Activated CD8-positive, alpha-beta memory T cell treated with anti-CD3 and anti-CD28 coated beads, Interleukin-2, amount 50 U/mL, for 1 hour (primary cell): ENCODE data around the gene PYGB.
"Not testable (repeated sequence)": the region's sequence is repeated elsewhere in the genome, so short reads cannot be mapped to it uniquely, and the experiment has no call there.

Experiments
- DNase-seq: peaks from one replicate; pipeline ENCODE4 v3.0.0-alpha.2; 2020; ENCODE audit errors: extremely low read depth

The PYGB gene

GRCh38 chr20:25230166-25230831, 17.6 kb upstream of the PYGB start:
- no peak for DNase-seq

GRCh38 chr20:25233016-25233772, 14.7 kb upstream of the PYGB start:
- DNase-seq = no peak

DNA sequence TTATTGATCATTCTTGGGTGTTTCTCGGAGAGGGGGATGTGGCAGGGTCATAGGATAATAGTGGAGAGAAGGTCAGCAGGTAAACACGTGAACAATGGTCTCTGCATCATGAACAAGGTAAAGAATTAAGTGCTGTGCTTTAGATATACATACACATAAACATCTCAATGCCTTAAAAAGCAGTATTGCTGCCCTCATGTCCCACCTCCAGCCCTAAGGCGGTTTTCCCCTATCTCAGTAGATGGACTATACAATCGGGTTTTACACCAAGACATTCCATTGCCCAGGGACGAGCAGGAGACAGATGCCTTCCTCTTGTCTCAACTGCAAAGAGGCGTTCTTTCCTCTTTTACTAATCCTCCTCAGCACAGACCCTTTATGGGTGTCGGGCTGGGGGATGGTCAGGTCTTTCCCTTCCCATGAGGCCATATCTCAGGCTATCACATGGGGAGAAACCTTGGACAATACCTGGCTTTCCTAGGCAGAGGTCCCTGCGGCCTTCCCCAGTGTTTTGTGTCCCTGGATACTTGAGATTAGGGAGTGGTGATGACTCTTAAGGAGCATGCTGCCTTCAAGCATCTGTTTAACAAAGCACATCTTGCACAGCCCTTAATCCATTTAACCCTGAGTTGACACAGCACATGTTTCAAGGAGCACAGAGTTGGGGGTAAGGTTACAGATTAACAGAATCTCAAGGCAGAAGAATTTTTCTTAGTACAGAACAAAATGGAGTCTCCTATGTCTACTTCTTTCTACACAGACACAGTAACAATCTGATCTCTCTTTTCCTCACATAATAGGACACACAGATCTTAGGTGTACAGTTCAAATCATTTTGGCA, 13.7 kb upstream of the PYGB start:
- DNase-seq = not testable (repeated sequence)

- no peak for DNase-seq
Measured at GRCh38 chr20:25236450-25237304, 11.2 kb upstream of the PYGB start.

- DNase-seq = no peak
Measured at GRCh38 chr20:25237610-25238318, 10.1 kb upstream of the PYGB start.

DNA sequence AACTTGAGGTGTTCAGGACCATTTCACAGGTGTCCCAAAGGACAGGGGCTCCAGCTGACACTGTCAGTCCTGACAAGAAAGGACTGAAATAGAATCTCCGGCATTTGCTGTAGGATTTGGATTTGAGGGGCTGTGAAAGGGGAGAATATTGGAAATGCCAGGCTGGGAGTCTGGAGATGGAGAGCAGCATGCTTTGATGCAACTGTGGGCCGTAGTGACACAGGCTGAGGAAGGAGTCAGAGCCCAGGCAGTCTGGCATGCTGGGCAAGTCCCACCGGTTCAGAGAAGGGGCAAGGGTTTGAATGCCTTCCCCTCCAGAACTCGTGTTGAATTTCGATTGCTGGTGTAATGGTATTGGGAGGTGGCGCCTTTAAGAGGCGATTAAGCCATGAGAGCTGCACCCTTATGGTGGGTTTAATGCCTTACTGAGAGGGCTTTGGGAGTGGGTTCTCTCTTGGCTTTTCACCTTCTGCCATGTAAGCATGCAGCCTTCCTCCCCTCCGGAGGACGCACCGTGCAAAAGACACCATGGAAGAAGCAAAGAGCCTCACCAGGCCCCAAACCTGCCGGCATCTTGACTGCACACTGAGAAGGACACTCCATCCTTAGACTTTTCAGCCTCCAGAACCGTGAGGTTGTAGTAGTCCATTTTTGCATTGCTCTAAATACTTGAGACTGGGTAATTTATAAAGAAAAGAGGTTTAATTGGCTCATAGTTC, 9.4 kb upstream of the PYGB start:
- no peak for DNase-seq

DNA sequence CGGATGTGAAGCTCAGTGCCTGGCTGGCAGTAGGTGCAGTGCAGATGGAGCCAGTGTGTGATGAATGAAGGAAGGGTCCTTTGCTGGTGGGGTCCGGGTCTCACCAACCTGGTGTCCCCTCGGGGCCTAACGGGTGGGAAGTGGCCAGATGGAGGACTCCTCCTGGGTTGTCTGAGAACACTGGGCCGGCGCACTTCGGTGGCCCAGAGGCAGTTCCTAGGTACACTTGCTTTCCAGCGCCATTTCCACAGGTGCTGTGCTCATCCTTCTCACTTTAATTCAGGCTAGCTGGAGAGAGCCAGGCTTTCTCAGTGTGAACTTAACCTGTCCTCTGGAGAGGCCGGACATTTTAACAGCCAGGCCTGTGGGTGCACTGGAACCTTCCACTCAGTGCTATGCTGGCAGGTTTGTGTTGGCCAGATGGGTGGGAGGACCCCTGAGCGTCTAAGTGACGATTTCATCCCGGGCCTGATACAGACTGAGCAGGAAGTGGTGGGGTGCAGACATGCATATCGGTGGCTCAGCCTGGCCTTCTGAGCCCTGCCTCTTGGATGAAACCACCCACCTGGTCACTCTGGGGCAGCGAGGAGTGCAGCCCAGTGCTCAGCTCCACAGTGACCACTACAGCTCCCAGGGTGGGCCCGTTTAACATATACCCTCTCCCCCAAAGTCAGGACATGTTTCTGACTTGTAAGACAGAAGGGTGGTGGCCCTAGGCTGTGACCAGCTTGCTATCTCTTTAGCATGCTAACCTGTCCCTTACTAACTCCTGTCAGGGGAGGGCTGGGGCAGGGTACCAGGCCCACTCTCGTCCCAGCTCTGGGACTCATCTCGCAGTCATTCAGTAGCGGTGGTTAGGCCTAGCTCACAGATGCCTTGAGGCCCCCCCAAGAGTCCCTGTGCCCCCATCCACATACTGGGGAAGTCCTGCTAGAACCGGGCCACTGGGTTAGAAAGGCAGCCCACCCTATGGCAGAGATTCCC, 8.2 kb upstream of the PYGB start:
- DNase-seq = no peak

GRCh38 chr20:25240851-25241658, 6.8 kb upstream of the PYGB start:
- not testable (repeated sequence) for DNase-seq

DNA sequence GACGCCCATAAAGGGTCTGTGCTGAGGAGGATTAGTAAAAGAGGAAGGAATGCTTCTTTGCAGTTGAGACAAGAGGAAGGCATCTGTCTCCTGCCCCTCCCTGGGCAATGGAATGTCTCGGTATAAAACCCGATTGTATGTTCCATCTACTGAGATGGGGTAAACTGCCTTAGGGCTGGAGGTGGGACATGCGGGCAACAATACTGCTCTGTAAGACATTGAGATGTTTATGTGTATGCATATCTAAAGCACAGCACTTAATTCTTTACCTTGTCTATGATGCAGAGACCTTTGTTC, 6.3 kb upstream of the PYGB start:
- not testable (repeated sequence) for DNase-seq

DNA sequence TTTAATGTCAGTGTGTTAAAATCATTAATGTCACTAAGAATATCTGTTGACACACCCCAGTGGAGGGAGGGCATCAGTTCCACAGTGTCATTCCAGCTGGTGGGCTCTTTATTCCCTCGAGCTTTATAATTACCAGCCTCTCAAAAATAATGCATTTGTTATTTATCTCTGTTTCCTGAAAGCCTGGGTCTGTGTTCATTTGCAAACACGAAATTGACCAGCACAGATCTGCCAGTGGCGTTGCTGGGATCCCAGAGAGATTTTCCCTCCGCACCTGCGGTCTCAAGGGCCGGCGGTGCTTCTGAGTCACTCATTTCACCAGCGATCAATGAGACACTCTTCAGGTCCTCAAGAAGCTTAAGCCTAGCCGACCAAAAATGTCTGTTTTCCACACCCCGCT, 5.7 kb upstream of the PYGB start:
- no peak for DNase-seq

GRCh38 chr20:25243416-25243979, 4.4 kb upstream of the PYGB start:
- DNase-seq = no peak

- DNase-seq = no peak
Measured at GRCh38 chr20:25244976-25245375, 2.9 kb upstream of the PYGB start.

GRCh38 chr20:25245461-25245860, 2.4 kb upstream of the PYGB start:
- DNase-seq = no peak

DNA sequence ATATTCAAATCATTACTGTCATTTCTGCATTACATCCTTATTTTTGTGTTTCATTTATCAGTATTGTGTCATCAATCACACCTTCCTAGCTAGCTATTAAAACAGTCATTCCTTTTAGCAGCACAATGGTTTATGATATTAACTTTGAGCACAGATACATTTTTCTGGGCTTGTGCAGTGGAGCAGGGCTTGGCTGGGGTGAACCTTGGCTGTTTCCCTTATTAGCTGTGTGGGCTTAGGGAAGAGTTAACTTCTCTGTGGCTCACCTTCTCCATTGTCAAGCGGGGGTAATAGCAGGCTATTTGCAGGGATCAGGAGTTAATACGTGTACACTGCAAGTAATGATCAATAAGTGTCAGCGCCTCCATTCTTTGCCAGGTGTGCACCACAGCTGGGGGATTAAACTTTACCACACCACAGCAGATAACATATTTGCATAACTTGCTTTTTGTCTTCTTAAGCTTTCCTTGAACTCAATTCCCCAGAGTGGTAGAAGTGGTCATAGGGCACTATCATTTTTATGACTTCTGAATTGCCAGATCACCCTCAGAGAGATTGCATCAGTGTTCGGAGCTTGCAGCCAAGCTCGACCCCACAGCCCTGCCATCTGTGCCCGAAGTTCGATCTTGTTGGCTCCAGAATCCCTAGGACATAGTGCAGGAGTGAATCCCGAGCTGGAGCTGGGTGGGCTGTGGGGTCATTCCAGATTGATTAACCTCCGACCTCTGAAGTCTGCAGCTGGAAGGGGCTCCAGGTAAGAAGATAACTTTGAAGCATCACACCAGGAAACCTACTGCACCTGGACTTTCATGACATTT, 1.5 kb upstream of the PYGB start:
- DNase-seq = no peak

DNA sequence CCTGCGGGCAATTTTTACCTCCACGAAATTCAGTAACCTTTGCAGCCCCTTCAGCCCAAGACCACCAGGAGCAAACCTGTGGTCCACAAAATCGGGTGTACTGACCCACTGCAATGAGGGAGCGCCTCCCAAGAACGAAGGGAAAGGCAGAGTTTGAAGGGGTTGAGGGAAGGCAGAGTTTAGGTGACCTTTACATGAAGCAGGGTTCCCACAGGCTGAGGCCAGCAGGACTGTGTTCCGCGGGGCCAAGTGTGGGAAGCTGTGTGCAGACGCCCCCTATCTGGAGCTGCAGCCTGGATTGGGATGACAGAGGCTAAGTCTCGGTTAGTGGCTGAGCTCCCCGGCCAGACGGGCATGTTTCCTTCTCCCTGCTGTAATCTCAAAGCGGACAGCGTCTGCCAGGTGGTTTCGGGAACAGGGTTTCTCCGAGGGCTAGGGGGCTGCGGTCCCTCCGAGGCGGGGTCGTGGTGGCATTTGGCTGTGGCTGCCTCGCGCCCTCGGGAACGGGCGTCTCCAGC, 826 bp upstream of the PYGB start:
- DNase-seq = no peak

GRCh38 chr20:25247518-25247955, 348 bp upstream of the PYGB start:
- no peak for DNase-seq

GRCh38 chr20:25248786-25249172, 894 bp downstream of the PYGB start:
- no peak for DNase-seq
